HG02938 (cell line): ENCODE results near the gene TFF1.

Experiments used
- ATAC-seq: cut with Tn5 transposase; IDR thresholded peaks from one replicate; pipeline ENCODE4 v1.9.1; 2021; ENCODE audit warnings: mild to moderate bottlenecking, moderate library complexity; ENCODE audit not compliant: unreplicated experiment

Gene TFF1

GRCh38 chr21:42365770-42366169 lies 565 bp downstream of the TFF1 start:
- ATAC-seq: no peak

- no peak for ATAC-seq
Measured at GRCh38 chr21:42364304-42364865, 1.9 kb downstream of the TFF1 start.

GRCh38 chr21:42363312-42363711 lies 3.0 kb downstream of the TFF1 start:
- no peak for ATAC-seq

GRCh38 chr21:42362700-42363099 lies 3.6 kb downstream of the TFF1 start:
- ATAC-seq: no peak

- ATAC-seq: no peak
Measured at GRCh38 chr21:42362198-42362597, 4.1 kb downstream of the TFF1 start.

- no peak for ATAC-seq
Measured at GRCh38 chr21:42361286-42361685, 5.0 kb downstream of the TFF1 start.

- no peak for ATAC-seq
Measured at GRCh38 chr21:42360317-42360716, 6.0 kb downstream of the TFF1 start.

- ATAC-seq: no peak
Measured at GRCh38 chr21:42358937-42359336, 7.4 kb downstream of the TFF1 start.

- no peak for ATAC-seq
Measured at GRCh38 chr21:42358261-42358660, 8.1 kb downstream of the TFF1 start.

GRCh38 chr21:42357307-42357706 lies 9.0 kb downstream of the TFF1 start:
- no peak for ATAC-seq

- no peak for ATAC-seq
Measured at GRCh38 chr21:42356650-42357049, 9.7 kb downstream of the TFF1 start.

GRCh38 chr21:42356046-42356445 lies 10.3 kb downstream of the TFF1 start:
- no peak for ATAC-seq

- ATAC-seq: no peak
Measured at GRCh38 chr21:42353623-42354022, 12.7 kb downstream of the TFF1 start.

GRCh38 chr21:42352441-42353095 lies 13.8 kb downstream of the TFF1 start:
- no peak for ATAC-seq

- ATAC-seq: no peak
Measured at GRCh38 chr21:42351626-42352440, 14.5 kb downstream of the TFF1 start.

GRCh38 chr21:42350927-42351426 lies 15.4 kb downstream of the TFF1 start, which contains the start of gene TFF2:
Gene TFF2 (minus strand): TSS chr21:42350994. CDS start chr21:42350957, 37 bp downstream.
- no peak for ATAC-seq

- no peak for ATAC-seq
Measured at GRCh38 chr21:42350318-42350910, 15.9 kb downstream of the TFF1 start.

- ATAC-seq: no peak
Measured at GRCh38 chr21:42349420-42350317, 16.7 kb downstream of the TFF1 start.

- no peak for ATAC-seq
Measured at GRCh38 chr21:42348762-42349161, 17.6 kb downstream of the TFF1 start.

GRCh38 chr21:42347601-42348327 lies 18.6 kb downstream of the TFF1 start:
- ATAC-seq: no peak
